ENCODE measurements around the gene CYFIP1.

DNA sequence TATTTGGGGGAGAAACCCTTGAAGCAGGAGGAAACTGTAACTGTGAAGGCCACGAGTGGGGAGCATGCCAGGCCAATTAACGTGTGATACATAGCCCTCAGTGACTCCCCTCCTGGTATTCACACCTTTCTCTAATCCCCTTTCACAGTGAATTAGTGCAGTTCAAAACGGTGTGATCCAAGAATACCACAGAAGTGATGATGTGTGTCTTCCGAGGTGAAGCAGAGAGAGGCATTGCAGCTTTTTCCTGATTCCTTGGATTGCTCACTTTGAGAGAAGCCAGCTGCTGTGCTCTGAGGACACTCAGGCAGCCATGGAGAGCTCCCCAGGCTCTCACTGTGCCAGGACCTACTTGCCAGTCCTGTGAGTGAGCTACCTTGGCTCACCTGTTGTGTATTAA is 124.4 kb downstream of the CYFIP1 start:
- TF ChIP-seq, protein P1, sequence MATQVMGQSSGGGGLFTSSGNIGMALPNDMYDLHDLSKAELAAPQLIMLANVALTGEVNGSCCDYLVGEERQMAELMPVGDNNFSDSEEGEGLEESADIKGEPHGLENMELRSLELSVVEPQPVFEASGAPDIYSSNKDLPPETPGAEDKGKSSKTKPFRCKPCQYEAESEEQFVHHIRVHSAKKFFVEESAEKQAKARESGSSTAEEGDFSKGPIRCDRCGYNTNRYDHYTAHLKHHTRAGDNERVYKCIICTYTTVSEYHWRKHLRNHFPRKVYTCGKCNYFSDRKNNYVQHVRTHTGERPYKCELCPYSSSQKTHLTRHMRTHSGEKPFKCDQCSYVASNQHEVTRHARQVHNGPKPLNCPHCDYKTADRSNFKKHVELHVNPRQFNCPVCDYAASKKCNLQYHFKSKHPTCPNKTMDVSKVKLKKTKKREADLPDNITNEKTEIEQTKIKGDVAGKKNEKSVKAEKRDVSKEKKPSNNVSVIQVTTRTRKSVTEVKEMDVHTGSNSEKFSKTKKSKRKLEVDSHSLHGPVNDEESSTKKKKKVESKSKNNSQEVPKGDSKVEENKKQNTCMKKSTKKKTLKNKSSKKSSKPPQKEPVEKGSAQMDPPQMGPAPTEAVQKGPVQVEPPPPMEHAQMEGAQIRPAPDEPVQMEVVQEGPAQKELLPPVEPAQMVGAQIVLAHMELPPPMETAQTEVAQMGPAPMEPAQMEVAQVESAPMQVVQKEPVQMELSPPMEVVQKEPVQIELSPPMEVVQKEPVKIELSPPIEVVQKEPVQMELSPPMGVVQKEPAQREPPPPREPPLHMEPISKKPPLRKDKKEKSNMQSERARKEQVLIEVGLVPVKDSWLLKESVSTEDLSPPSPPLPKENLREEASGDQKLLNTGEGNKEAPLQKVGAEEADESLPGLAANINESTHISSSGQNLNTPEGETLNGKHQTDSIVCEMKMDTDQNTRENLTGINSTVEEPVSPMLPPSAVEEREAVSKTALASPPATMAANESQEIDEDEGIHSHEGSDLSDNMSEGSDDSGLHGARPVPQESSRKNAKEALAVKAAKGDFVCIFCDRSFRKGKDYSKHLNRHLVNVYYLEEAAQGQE (IDR thresholded peaks at IDR 0.05; ENCODE audit: low read depth), result no peak
- TF ChIP-seq, protein P2, sequence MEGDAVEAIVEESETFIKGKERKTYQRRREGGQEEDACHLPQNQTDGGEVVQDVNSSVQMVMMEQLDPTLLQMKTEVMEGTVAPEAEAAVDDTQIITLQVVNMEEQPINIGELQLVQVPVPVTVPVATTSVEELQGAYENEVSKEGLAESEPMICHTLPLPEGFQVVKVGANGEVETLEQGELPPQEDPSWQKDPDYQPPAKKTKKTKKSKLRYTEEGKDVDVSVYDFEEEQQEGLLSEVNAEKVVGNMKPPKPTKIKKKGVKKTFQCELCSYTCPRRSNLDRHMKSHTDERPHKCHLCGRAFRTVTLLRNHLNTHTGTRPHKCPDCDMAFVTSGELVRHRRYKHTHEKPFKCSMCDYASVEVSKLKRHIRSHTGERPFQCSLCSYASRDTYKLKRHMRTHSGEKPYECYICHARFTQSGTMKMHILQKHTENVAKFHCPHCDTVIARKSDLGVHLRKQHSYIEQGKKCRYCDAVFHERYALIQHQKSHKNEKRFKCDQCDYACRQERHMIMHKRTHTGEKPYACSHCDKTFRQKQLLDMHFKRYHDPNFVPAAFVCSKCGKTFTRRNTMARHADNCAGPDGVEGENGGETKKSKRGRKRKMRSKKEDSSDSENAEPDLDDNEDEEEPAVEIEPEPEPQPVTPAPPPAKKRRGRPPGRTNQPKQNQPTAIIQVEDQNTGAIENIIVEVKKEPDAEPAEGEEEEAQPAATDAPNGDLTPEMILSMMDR (IDR thresholded peaks at IDR 0.05 in 2 of 3, conservative IDR thresholded peaks at IDR 0.05 in 1 of 3; ENCODE audit: borderline replicate concordance in 1 of 3, insufficient read depth in 1 of 3, low read depth in 2 of 3, low read length in 2 of 3), result no peak
- no peak for TF ChIP-seq POLR2A (IDR thresholded peaks at IDR 0.05; ENCODE audit: borderline replicate concordance, extremely low read depth, insufficient read depth, insufficient read length)
- no peak for TF ChIP-seq EZH2 (IDR thresholded peaks at IDR 0.05)
- TF ChIP-seq RAD21 (IDR thresholded peaks at IDR 0.05; ENCODE audit: low read depth), result no peak

All from HCT116 (cell line).